CD14-positive monocyte (primary cell): Measurements from ENCODE around the gene MAFG. TPM values are rescaled to one million over a fixed set of nuclear protein-coding genes. Genes with fewer than 3 reads are reported as not detected.

Source experiments
- DNase-seq, 3 donors: peaks; one replicate each; pipeline ENCODE4 v3.0.0-alpha.2; 2011 to 2022
- H2AFZ ChIP-seq: 2 replicates; pipeline ENCODE4 v1.6.0; 2012; ENCODE audit warnings: mild to moderate bottlenecking, low read depth, low read length, inconsistent platforms; ENCODE audit not compliant: insufficient read depth, poor library complexity, severe bottlenecking
- H3K27ac ChIP-seq, 2 donors: 1 replicate in 1 of 2; 2 replicates in 1 of 2; pipeline ENCODE4 v1.5.1; 2012 to 2013; ENCODE audit warnings: low read length in 2 of 2, control low read depth in 1 of 2, inconsistent platforms in 1 of 2, low read depth in 1 of 2, mild to moderate bottlenecking in 1 of 2
- H3K27me3 ChIP-seq, 2 donors: one replicate each; pipeline versions ENCODE4 v1.6.0 to v1.6.1; 2011 to 2013; ENCODE audit warnings: low read length in 2 of 2; ENCODE audit not compliant: control insufficient read depth in 2 of 2, insufficient read depth in 2 of 2
- H3K36me3 ChIP-seq, 2 donors: replicated peaks in 1 of 2; 1 replicate in 1 of 2; 2 replicates in 1 of 2; pipeline versions ENCODE4 v1.5.1 to v1.6.1; 2012 to 2013; ENCODE audit warnings: low read length in 2 of 2, control low read depth in 1 of 2, inconsistent platforms in 1 of 2, mild to moderate bottlenecking in 1 of 2; ENCODE audit not compliant: insufficient read depth in 2 of 2, control insufficient read depth in 1 of 2
- H3K4me1 ChIP-seq, 2 donors: 1 replicate in 1 of 2; 2 replicates in 1 of 2; pipeline versions ENCODE4 v1.5.1 to v1.6.1; 2012 to 2013; ENCODE audit warnings: low read length in 2 of 2, control low read depth in 1 of 2, inconsistent platforms in 1 of 2, mild to moderate bottlenecking in 1 of 2, moderate library complexity in 1 of 2; ENCODE audit not compliant: insufficient read depth in 2 of 2, control insufficient read depth in 1 of 2
- H3K4me2 ChIP-seq: replicated peaks from 2 replicates; pipeline ENCODE3; 2012; ENCODE audit warnings: low read length, moderate library complexity, mild to moderate bottlenecking; ENCODE audit not compliant: poor library complexity, severe bottlenecking; ENCODE audit errors: extremely low read depth
- H3K4me3 ChIP-seq, 3 experiments: fragments of 200-600 bp in 1 of 3; sonication (generic) in 1 of 3; replicated peaks in 1 of 3; 1 replicate in 2 of 3; 2 replicates in 1 of 3; pipeline ENCODE4 v1.5.1; 2011 to 2013; ENCODE audit warnings: low read length in 3 of 3, mild to moderate bottlenecking in 3 of 3, control low read depth in 2 of 3, low read depth in 2 of 3, inconsistent platforms in 1 of 3, moderate library complexity in 1 of 3
- H3K79me2 ChIP-seq: 2 replicates; pipeline ENCODE4 v1.6.0; 2012; ENCODE audit warnings: mild to moderate bottlenecking, control low read depth, inconsistent platforms, low read length, moderate library complexity; ENCODE audit not compliant: insufficient read depth
- H3K9ac ChIP-seq: 2 replicates; pipeline ENCODE4 v1.6.0; 2017; ENCODE audit warnings: low read length, mild to moderate bottlenecking; ENCODE audit not compliant: insufficient read depth, poor library complexity, severe bottlenecking
- H3K9me3 ChIP-seq, 2 donors: replicated peaks in 1 of 2; 1 replicate in 1 of 2; 2 replicates in 1 of 2; pipeline versions ENCODE4 v1.5.1 to v1.6.1; 2012 to 2013; ENCODE audit warnings: low read length in 2 of 2, control low read depth in 1 of 2; ENCODE audit not compliant: control insufficient read depth in 1 of 2, insufficient read depth in 1 of 2
- H4K20me1 ChIP-seq: 2 replicates; pipeline ENCODE4 v1.6.0; 2012; ENCODE audit warnings: mild to moderate bottlenecking, low read length, control low read depth, moderate library complexity; ENCODE audit not compliant: insufficient read depth
- H3K27ac Mint-ChIP-seq, 7 donors: one replicate each; pipeline ENCODE4 v1.8.0; 2020; ENCODE audit warnings: mild to moderate bottlenecking in 7 of 7, mixed read lengths in 7 of 7, moderate library complexity in 6 of 7, inconsistent platforms in 2 of 7
- H3K27me3 Mint-ChIP-seq, 3 donors: one replicate each; pipeline ENCODE4 v1.8.0; 2021 to 2022; ENCODE audit warnings: low read depth in 3 of 3, mild to moderate bottlenecking in 3 of 3, mixed read lengths in 3 of 3, moderate library complexity in 3 of 3, inconsistent platforms in 1 of 3
- H3K36me3 Mint-ChIP-seq, 2 donors: one replicate each; pipeline ENCODE4 v1.8.0; 2020; ENCODE audit warnings: mixed read lengths in 2 of 2, inconsistent platforms in 1 of 2, mild to moderate bottlenecking in 1 of 2
- H3K4me1 Mint-ChIP-seq: one replicate; pipeline ENCODE4 v1.8.0; 2020; ENCODE audit warnings: mild to moderate bottlenecking, mixed read lengths
- H3K4me3 Mint-ChIP-seq, 2 donors: one replicate each; pipeline ENCODE4 v1.8.0; 2020; ENCODE audit warnings: mild to moderate bottlenecking in 2 of 2, mixed read lengths in 2 of 2, moderate library complexity in 1 of 2
- H3K9me3 Mint-ChIP-seq, 7 donors: one replicate each; pipeline ENCODE4 v1.8.0; 2020 to 2022; ENCODE audit warnings: mixed read lengths in 7 of 7, mild to moderate bottlenecking in 6 of 7, moderate library complexity in 6 of 7, inconsistent platforms in 2 of 7
- WGBS: methylation state at CpG from one replicate; pipeline ENCODE4 v1.1.5; 2013; ENCODE audit warnings: missing lambda C conversion rate; ENCODE audit not compliant: insufficient coverage; 5-methylcytosine and 5-hydroxymethylcytosine counted together
- intact Hi-C, 2 donors: fragments of 100-400 bp; cut with micrococcal nuclease; formaldehyde crosslinking; loops; one replicate each; pipeline versions ENCODE4 v1.15.0 to v1.15.1; 2023
- polyA plus RNA-seq, 3 donors: library from polyadenylated mRNA; depleted of rRNA in 1 of 3; unstranded in 2 of 3; stranded (reverse) in 1 of 3; fragments of 300-500 nt in 2 of 3; fragments of >200 nt in 1 of 3; fragmentation: Illumina TruSeq in 2 of 3; gene quantifications; 1 replicate in 2 of 3; 2 replicates in 1 of 3; pipeline ENCODE4 v1.2.3, GENCODE V29; 2012 to 2021
- TF ChIP-seq, protein P1 (sequence below): fragments of 200-600 bp; IDR thresholded peaks from one replicate; pipeline ENCODE4 v1.8.0; 2022; ENCODE audit warnings: antibody characterized with exemption, mild to moderate bottlenecking

Gene MAFG
- polyA plus RNA-seq, 3 donors, result 7.4 to 66.0 (median 7.6) TPM

DNA sequence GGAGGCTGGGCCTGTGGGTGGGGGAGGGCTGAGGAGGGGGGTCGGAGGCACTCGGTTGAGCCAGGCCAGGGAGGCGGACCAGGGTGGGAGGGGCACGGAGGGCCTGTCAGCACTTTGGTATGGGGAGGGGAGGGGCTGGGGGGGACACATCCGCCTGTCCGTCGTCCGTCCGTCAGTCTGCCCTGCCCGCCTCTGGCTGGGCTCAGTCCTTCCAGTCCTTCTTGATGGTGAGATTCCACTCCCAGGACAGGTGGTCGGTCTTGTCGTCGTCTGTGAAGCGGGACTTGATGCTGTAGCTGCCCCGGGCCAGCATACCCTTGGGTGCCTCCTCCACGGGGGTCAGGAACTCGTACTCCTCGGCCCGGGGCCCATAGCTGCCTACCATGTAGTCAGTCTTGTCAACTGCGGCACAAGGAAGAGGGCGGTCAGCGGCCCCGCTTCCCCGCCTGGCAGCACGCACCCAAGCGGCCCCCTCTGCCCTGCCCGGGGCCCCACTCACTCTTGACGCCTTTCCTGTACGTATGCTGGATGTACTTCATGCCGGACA lies 58.8 kb downstream of the MAFG start:
- Mint-ChIP-seq H3K27ac (peak overlapping the region in 5 of 7 donors; percentile 60 to 95 (median 74)), H3K4me3 (no peak overlapping the region), H3K4me1 (peaks cover 32% of the 10 kb centered on the region), H3K27me3 (no peaks in the 10 kb centered on the region), H3K9me3 (no peaks in the 10 kb centered on the region), H3K36me3 (peaks cover 15 to 30% of the 10 kb centered on the region in 2 donors)
- peak overlapping the region in 1 of 2 donors; percentile 93 for H3K27ac ChIP-seq
- TF ChIP-seq, protein P1, sequence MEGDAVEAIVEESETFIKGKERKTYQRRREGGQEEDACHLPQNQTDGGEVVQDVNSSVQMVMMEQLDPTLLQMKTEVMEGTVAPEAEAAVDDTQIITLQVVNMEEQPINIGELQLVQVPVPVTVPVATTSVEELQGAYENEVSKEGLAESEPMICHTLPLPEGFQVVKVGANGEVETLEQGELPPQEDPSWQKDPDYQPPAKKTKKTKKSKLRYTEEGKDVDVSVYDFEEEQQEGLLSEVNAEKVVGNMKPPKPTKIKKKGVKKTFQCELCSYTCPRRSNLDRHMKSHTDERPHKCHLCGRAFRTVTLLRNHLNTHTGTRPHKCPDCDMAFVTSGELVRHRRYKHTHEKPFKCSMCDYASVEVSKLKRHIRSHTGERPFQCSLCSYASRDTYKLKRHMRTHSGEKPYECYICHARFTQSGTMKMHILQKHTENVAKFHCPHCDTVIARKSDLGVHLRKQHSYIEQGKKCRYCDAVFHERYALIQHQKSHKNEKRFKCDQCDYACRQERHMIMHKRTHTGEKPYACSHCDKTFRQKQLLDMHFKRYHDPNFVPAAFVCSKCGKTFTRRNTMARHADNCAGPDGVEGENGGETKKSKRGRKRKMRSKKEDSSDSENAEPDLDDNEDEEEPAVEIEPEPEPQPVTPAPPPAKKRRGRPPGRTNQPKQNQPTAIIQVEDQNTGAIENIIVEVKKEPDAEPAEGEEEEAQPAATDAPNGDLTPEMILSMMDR, result no peak
- H4K20me1 ChIP-seq, result peaks cover 61% of the 10 kb centered on the region
- no peak overlapping the region for H3K9ac ChIP-seq
- H3K4me2 ChIP-seq, result peak overlapping the region; percentile 90
- peak overlapping the region in 1 of 3 experiments; percentile 98 for H3K4me3 ChIP-seq
- peaks cover 23 to 24% of the 10 kb centered on the region in 2 donors for H3K36me3 ChIP-seq
- no peaks in the 10 kb centered on the region for H3K9me3 ChIP-seq
- WGBS, result 82% methylated on average over 30 of the region's 30 CpGs
- no peak overlapping the region for H2AFZ ChIP-seq
- H3K27me3 ChIP-seq, result no peaks in the 10 kb centered on the region
- DNase-seq, result no peak
- H3K4me1 ChIP-seq, result peaks cover 34 to 53% of the 10 kb centered on the region in 2 donors
- intact Hi-C loops, result loop anchor here in 1 of 2 donors (10.0 kb wide), 1 partner anchor 46 kb away; the partner anchor contains the start of genes PCYT2 and SIRT7
- H3K79me2 ChIP-seq, result peaks cover 71% of the 10 kb centered on the region

Other genes starting within 250 kb of the MAFG start
- gene ARL16, start 243.9 kb downstream of the MAFG start, polyA plus RNA-seq, result 10 to 100 TPM; 17.6 to 43.0 (median 28.7) TPM
- gene HGS, start 243.7 kb downstream of the MAFG start, polyA plus RNA-seq, result 100 to 1,000 TPM in 1 of 3 donors, 10 to 100 TPM in 2; 19.3 to 200 (median 28.0) TPM
- 10 to 100 TPM; 21.2 to 57.0 (median 38.3) TPM for gene MRPL12, start 224.4 kb downstream of the MAFG start, polyA plus RNA-seq
- gene SLC25A10, start 215.5 kb downstream of the MAFG start, polyA plus RNA-seq, result 1 to 10 TPM; 1.8 to 2.3 (median 1.9) TPM
- not detected for gene GCGR, start 123.6 kb downstream of the MAFG start, polyA plus RNA-seq
- 10 to 100 TPM; 48.4 to 63.0 (median 48.5) TPM for gene MCRIP1, start 94.4 kb downstream of the MAFG start, polyA plus RNA-seq
- gene PPP1R27, start 92.7 kb downstream of the MAFG start, polyA plus RNA-seq, result 1 to 10 TPM in 1 of 3 donors, under 1 TPM in 2; 0.22 to 1.5 (median 0.33) TPM
- gene P4HB, start 67.2 kb downstream of the MAFG start, polyA plus RNA-seq, result 100 to 1,000 TPM; 108 to 297 (median 291) TPM
- gene ARHGDIA, start 56.4 kb downstream of the MAFG start, polyA plus RNA-seq, result 100 to 1,000 TPM in 1 of 3 donors, 10 to 100 TPM in 2; 86.3 to 477 (median 97.2) TPM
- gene ALYREF, start 36.1 kb downstream of the MAFG start, polyA plus RNA-seq, result 10 to 100 TPM; 20.2 to 98.1 (median 57.3) TPM
- gene ANAPC11, start 36.0 kb downstream of the MAFG start, polyA plus RNA-seq, result 100 to 1,000 TPM; 184 to 512 (median 397) TPM
- under 1 TPM in 2 of 3 donors, not detected in 1; 0.08 to 0.16 TPM for gene NPB, start 25.5 kb downstream of the MAFG start, polyA plus RNA-seq
- gene PCYT2, start 16.3 kb downstream of the MAFG start, polyA plus RNA-seq, result 10 to 100 TPM; 10.7 to 14.5 (median 11.0) TPM
- 10 to 100 TPM; 22.5 to 73.5 (median 23.7) TPM for gene SIRT7, start 9.6 kb downstream of the MAFG start, polyA plus RNA-seq
- under 1 TPM in 1 of 3 donors, not detected in 2; 0.07 TPM for gene PYCR1, start 9.6 kb upstream of the MAFG start, polyA plus RNA-seq
- gene MYADML2, start 19.5 kb upstream of the MAFG start, polyA plus RNA-seq, result not detected
- gene NOTUM, start 33.5 kb upstream of the MAFG start, polyA plus RNA-seq, result not detected
- gene ASPSCR1, start 49.9 kb upstream of the MAFG start, polyA plus RNA-seq, result 10 to 100 TPM; 25.5 to 31.9 (median 25.6) TPM
- 10 to 100 TPM; 47.7 to 57.0 (median 55.9) TPM for gene CENPX, start 95.1 kb upstream of the MAFG start, polyA plus RNA-seq
- 10 to 100 TPM in 1 of 3 donors, 1 to 10 TPM in 2; 2.6 to 12.2 (median 3.4) TPM for gene LRRC45, start 95.6 kb upstream of the MAFG start, polyA plus RNA-seq
- gene RAC3, start 103.9 kb upstream of the MAFG start, polyA plus RNA-seq, result 1 to 10 TPM in 1 of 3 donors, not detected in 2; 1.8 TPM
- gene DCXR, start 110.0 kb upstream of the MAFG start, polyA plus RNA-seq, result 10 to 100 TPM; 88.8 to 93.1 (median 90.3) TPM
- 10 to 100 TPM in 1 of 3 donors, 1 to 10 TPM in 2; 1.5 to 32.4 (median 4.1) TPM for gene RFNG, start 124.1 kb upstream of the MAFG start, polyA plus RNA-seq
- gene GPS1, start 124.2 kb upstream of the MAFG start, polyA plus RNA-seq, result 100 to 1,000 TPM; 101 to 130 (median 110) TPM
- gene DUS1L, start 138.1 kb upstream of the MAFG start, polyA plus RNA-seq, result 100 to 1,000 TPM in 1 of 3 donors, 10 to 100 TPM in 2; 23.9 to 175 (median 47.6) TPM
- 1 to 10 TPM in 1 of 3 donors, under 1 TPM in 2; 0.08 to 8.4 (median 0.13) TPM for gene FASN, start 170.5 kb upstream of the MAFG start, polyA plus RNA-seq